ENCODE results near the gene TOP3A. TPM values are rescaled to one million over a fixed set of nuclear protein-coding genes. Genes with fewer than 3 reads are reported as not detected.
A peak's percentile ranks its signal among the peaks of the same experiment; 100 is the strongest.

TOP3A gene
- total and polyA plus RNA-seq, 12 donors, result 17.8 to 59.6 (median 30.0) TPM

- H3K27me3 ChIP-seq, result no peaks in the 10 kb centered on the region
- intact Hi-C loops (cut with DNase I), result loop anchor here in 1 of 2 donors (10.0 kb wide), 1 partner anchor 67 kb away; the partner anchor contains the start of gene ALKBH5
- TF ChIP-seq CTCF (IDR thresholded peaks at IDR 0.05), result no peak
- TF ChIP-seq POLR2A (IDR thresholded peaks at IDR 0.05), result no peak
- peaks cover 0 to 97% of the 10 kb centered on the region in 2 donors for H3K36me3 ChIP-seq (replicated peaks in 1 of 2)
- no peaks in the 10 kb centered on the region for H3K9me3 ChIP-seq (replicated peaks in 1 of 3)
- no peak overlapping the region for H3K4me3 ChIP-seq
- peaks cover 19 to 29% of the 10 kb centered on the region in 2 donors for H3K4me1 ChIP-seq (replicated peaks in 1 of 2)
- DNase-seq, result no peak
- WGBS, 4 donors, result 76 to 85% (median 83%) methylated on average over 4 to 5 of the region's 5 CpGs
- H3K27ac ChIP-seq, result no peak overlapping the region
These were observed 62.6 kb downstream of the TOP3A start for GRCh38 chr17:18252160-18252559.

GRCh38 chr17:18251204-18251603, 63.6 kb downstream of the TOP3A start:
- intact Hi-C loops (cut with DNase I), result loop anchor here in 1 of 2 donors (10.0 kb wide), 1 partner anchor 66 kb away; the partner anchor contains the start of gene ALKBH5
- peak overlapping the region in 1 of 5 donors; percentile 30 for H3K27ac ChIP-seq
- no peaks in the 10 kb centered on the region for H3K9me3 ChIP-seq (replicated peaks in 1 of 3)
- peaks cover 0 to 100% of the 10 kb centered on the region in 2 donors for H3K36me3 ChIP-seq (replicated peaks in 1 of 2)
- no peaks in the 10 kb centered on the region for H3K27me3 ChIP-seq
- TF ChIP-seq CTCF (IDR thresholded peaks at IDR 0.05) (no peak), POLR2A (IDR thresholded peaks at IDR 0.05) (no peak)
- no peak overlapping the region for H3K4me3 ChIP-seq
- WGBS, 4 donors, result 71 to 87% (median 78%) methylated on average over 13 to 15 of the region's 15 CpGs
- DNase-seq, result no peak
- peaks cover 15 to 27% of the 10 kb centered on the region in 2 donors for H3K4me1 ChIP-seq (replicated peaks in 1 of 2)

- Histone ChIP-seq H3K9me3 (replicated peaks in 1 of 3) (no peaks in the 10 kb centered on the region), H3K36me3 (replicated peaks in 1 of 2) (peaks cover 0 to 100% of the 10 kb centered on the region in 2 donors), H3K27ac (no peak overlapping the region), H3K4me1 (replicated peaks in 1 of 2) (peaks cover 14 to 25% of the 10 kb centered on the region in 2 donors), H3K27me3 (no peaks in the 10 kb centered on the region), H3K4me3 (no peak overlapping the region)
- DNase-seq, result no peak
- WGBS, 4 donors, result 90 to 95% (median 94%) methylated on average over 11 to 14 of the region's 14 CpGs
- TF ChIP-seq CTCF (IDR thresholded peaks at IDR 0.05) (no peak), POLR2A (IDR thresholded peaks at IDR 0.05) (no peak)
- intact Hi-C loops (cut with DNase I), result loop anchor here in 1 of 2 donors (10.0 kb wide), 1 partner anchor 66 kb away; the partner anchor contains the start of gene ALKBH5
These were observed 64.1 kb downstream of the TOP3A start for GRCh38 chr17:18250708-18251107.

- Histone ChIP-seq H3K9me3 (replicated peaks in 1 of 3) (no peaks in the 10 kb centered on the region), H3K27ac (no peak overlapping the region), H3K4me3 (no peak overlapping the region), H3K4me1 (replicated peaks in 1 of 2) (peaks cover 14 to 25% of the 10 kb centered on the region in 2 donors), H3K36me3 (replicated peaks in 1 of 2) (peaks cover 0 to 100% of the 10 kb centered on the region in 2 donors), H3K27me3 (no peaks in the 10 kb centered on the region)
- WGBS, 4 donors, result 86 to 90% (median 88%) methylated on average over 9 of the region's 9 CpGs
- TF ChIP-seq POLR2A (IDR thresholded peaks at IDR 0.05) (no peak), CTCF (IDR thresholded peaks at IDR 0.05) (no peak)
- no peak for DNase-seq
- intact Hi-C loops (cut with DNase I), result loop anchor here in 1 of 2 donors (10.0 kb wide), 1 partner anchor 65 kb away; the partner anchor contains the start of gene ALKBH5
These were observed 64.5 kb downstream of the TOP3A start for GRCh38 chr17:18250259-18250658.
